GM18873 (cell line): ENCODE results near the gene LHPP.

Experiments
- ATAC-seq: cut with Tn5 transposase; IDR thresholded peaks from one replicate; pipeline ENCODE4 v1.9.1; 2021; ENCODE audit warnings: mild to moderate bottlenecking, moderate library complexity, moderate number of reproducible peaks; ENCODE audit not compliant: unreplicated experiment, low FRiP score

Gene LHPP

GRCh38 chr10:124648738-124649137, 187.1 kb downstream of the LHPP start:
- ATAC-seq, result no peak

- no peak for ATAC-seq
Observed at GRCh38 chr10:124649214-124649613, 187.6 kb downstream of the LHPP start.

GRCh38 chr10:124650263-124650662, 188.6 kb downstream of the LHPP start:
- ATAC-seq, result no peak

GRCh38 chr10:124650820-124651401, 189.3 kb downstream of the LHPP start:
- no peak for ATAC-seq

GRCh38 chr10:124651402-124651891, 189.8 kb downstream of the LHPP start:
- no peak for ATAC-seq

GRCh38 chr10:124652200-124652599, 190.6 kb downstream of the LHPP start:
- ATAC-seq, result no peak

GRCh38 chr10:124652701-124653100, 191.1 kb downstream of the LHPP start:
- no peak for ATAC-seq

GRCh38 chr10:124653311-124653710, 191.7 kb downstream of the LHPP start:
- no peak for ATAC-seq

- ATAC-seq, result no peak
Observed at GRCh38 chr10:124653811-124654651, 192.4 kb downstream of the LHPP start.

- ATAC-seq, result no peak
Observed at GRCh38 chr10:124654686-124655085, 193.1 kb downstream of the LHPP start.

- no peak for ATAC-seq
Observed at GRCh38 chr10:124655191-124656112, 193.8 kb downstream of the LHPP start.

GRCh38 chr10:124656113-124656490, 194.5 kb downstream of the LHPP start:
- ATAC-seq, result no peak

GRCh38 chr10:124656541-124656940, 194.9 kb downstream of the LHPP start:
- ATAC-seq, result no peak

GRCh38 chr10:124657806-124658205, 196.2 kb downstream of the LHPP start:
- ATAC-seq, result no peak

GRCh38 chr10:124658591-124659242, 197.1 kb downstream of the LHPP start:
- ATAC-seq, result no peak

GRCh38 chr10:124659380-124659779, 197.8 kb downstream of the LHPP start:
- no peak for ATAC-seq

- ATAC-seq, result no peak
Observed at GRCh38 chr10:124660404-124661125, 198.9 kb downstream of the LHPP start.

- no peak for ATAC-seq
Observed at GRCh38 chr10:124661660-124662180, 200.1 kb downstream of the LHPP start.

- no peak for ATAC-seq
Observed at GRCh38 chr10:124663228-124663627, 201.6 kb downstream of the LHPP start.
